Measurements from ENCODE around the gene ECSCR.
"Not testable (repeated sequence)": the region's sequence is repeated elsewhere in the genome, so short reads cannot be mapped to it uniquely, and the experiment has no call there.

The ECSCR gene, protein sequence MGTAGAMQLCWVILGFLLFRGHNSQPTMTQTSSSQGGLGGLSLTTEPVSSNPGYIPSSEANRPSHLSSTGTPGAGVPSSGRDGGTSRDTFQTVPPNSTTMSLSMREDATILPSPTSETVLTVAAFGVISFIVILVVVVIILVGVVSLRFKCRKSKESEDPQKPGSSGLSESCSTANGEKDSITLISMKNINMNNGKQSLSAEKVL

DNA sequence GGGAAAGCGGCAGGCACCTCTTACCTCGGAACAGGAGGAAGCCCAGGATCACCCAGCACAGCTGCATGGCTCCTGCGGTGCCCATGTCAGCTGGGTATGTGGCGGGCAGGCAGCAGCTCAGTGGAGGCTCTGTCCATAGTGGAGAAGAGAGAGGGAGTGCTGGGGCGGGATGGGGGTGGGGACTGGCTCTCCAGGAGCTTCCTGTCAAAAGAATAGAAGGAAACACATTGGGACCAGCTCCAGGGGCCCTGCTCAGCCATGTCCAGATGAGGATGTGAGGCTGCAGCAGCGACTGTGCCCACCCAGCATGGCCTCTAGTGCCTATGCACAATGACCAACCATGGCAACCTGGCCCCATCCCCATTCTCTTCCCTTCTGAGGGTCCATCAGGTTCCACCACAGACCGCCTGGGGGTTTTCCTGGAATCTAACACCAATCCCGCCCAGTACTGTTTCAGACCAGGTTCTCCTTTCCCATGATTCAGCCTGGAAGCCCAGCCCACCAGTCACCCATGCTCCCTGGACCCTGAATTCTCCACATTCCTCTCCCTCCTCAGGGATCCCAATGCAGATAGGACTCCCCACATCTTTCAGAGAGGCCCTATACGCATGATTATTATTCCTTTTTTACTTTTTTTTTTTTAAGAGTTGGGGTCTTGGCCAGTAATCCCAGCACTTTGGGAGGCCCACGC lies at the start of gene ECSCR:
Gene ECSCR, minus strand, starts transcription at position 158 of the 691 bp plus-strand sequence. Its CDS starts 73 bp downstream, at position 85.
- DNase-seq = no peak

DNA sequence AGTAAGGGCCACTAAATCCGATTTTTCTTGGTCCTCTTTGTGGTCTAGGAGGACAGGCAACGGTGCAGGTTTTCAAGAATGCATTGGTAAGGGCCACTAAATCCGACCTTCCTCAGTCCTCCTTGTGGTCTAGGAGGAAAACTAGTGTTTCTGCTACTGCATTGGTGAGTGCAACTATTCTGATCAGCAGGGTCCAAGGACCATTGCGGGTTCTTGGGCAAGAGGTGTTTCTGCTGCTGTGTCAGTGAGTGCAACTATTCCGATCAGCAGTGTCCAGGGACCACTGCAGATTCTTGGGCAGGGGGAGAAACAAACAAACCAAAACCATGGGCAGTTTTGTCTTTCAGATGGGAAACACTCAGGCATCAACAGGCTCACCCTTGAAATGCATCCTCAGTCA lies 42.2 kb upstream of the ECSCR start:
- DNase-seq = not testable (repeated sequence)

DNA sequence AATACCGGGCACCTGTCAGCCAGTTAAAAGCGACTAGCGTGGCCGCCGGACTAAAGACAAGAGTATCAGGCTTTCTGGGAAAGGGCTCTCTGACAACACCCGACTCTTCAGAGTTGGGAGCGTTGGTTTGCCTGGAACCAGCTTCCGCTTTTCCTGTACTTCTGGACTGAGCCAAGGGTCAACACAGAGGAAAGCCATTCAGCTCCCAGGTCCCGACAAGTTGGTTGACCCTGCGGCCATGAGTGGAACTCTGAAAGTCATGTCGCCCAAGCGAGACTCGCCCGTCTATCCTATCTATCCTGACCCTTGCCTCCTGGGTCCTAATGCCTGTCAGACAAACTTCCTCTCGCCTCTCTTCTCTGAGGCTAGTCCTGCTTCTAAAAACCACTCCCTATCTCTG lies 41.3 kb upstream of the ECSCR start:
- DNase-seq = not testable (repeated sequence)

DNA sequence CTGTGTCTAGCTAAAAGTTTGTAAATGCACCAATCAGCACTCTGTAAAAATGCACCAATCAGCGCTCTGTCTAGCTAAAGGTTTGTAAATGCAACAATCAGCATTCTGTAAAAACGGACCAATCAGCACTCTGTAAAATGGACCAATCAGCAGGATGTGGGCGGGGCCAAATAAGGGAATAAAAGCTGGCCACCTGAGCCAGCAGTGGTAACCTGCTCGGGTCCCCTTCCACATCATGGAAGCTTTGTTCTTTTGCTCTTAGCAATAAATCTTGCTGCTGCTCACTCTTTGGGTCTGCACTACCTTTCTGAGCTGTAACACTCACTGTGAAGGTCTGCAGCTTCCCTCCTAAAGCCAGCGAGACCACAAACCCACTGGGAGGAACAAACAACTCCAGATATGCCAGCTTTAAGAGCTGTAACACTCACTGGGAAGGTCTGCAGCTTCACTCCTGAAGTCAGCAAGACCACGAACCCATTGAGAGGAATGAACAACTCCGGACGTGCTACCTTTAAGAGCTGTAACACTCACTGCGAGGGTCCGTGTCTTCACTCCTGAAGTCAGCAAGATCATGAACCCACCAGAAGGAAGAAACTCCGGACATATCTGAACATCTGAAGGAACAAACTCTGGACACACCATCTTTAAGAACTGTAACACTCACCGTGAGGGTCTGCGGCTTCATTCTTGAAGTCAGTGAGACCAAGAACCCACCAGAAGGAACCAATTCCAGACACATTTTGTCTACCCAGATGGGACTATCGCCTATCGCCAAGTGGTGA lies 40.7 kb upstream of the ECSCR start:
- not testable (repeated sequence) for DNase-seq

DNA sequence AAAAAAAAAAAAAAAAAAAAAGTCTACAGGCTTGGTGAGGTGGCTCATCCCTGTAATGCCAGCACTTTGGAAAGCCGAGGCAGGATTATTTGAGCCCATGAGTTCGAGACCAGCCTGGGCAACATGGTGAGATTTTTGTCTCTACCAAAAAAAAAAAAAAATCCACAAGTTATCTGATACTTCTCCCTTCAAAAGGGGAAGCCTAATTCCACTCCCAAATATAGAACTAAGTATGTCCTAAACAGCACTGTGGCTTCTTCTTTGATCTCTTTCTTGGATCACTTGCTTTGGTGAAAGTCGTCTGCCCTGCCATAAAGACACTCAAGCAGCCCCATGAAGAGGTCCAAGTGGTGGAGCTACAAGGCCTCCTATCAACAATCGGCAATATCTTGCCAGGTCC lies 38.8 kb upstream of the ECSCR start:
- no peak for DNase-seq

DNA sequence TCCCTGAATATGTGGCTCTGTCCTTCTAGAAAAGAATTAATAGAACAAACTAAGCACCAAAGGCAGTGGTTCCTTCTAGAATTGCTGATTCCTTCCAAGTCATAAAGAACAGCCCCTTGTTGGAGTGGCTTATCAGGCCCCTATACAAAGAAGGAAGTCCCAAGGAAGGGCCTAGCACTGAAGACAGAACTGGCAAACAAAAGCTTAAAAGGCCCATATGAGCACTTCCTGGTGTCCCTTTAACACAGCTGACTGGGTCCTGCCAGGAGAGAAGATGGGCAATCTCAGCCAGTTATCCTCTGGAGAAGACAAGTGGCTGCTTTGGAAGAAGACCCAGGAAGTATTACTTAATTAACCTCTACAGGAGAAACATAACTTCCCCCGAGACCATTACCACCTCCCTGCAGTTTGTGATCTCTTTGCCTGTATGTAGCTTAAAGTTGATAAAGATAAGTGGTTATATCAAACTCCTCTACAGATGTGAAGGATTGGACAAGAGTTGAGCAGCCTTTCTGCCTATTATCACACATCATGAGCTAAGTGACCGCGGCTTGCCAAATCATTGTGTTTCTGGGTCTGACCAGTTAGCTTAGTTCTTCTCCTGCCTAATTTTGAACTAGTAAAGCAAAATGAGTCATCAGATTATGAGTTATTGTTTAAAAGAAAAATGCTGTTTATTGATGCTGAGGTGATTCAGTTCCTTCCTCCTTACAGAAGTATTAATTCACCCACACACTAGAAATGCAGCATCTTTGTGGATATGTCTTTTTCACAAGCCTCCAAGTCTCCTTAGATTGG lies 33.3 kb upstream of the ECSCR start:
- no peak for DNase-seq

DNA sequence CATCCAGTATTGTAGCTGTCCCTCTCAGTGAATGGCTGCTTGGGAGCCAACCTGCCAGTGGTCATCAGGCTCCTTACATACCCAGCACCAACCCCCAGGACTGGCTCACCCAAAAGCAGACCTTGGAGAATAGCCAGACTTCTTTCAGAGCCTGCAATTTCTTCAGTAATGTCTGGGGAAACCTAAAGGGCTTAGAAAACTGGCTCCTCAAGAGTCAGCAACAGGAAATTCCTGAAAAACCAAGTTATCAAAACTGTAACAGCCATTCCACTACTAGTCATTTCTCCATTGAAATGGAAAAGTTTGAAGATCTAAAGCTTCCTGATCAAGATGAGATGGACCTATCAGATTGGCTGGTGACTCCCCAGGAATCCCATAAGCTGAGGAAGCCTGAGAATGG lies 32.3 kb upstream of the ECSCR start:
- no peak for DNase-seq

DNA sequence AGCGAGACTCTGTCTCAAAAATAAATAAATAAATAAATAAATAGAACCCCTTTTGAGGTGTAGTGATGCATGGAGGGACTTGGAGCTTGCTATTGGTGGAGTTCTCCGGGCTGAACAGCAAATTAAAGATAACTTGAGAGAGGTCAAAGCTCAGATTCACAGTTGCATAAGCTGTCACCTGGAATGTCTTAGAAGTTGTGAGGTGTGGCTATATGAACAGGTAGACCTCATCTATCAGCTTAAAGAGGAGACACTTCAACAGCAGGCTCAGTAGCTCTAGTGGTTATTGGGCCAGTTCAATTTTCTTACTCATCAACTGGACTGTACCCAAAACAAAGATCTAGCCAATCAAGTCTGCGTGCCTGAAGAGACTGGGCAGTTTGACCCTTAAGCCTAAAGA lies 31.7 kb upstream of the ECSCR start:
- DNase-seq = no peak

DNA sequence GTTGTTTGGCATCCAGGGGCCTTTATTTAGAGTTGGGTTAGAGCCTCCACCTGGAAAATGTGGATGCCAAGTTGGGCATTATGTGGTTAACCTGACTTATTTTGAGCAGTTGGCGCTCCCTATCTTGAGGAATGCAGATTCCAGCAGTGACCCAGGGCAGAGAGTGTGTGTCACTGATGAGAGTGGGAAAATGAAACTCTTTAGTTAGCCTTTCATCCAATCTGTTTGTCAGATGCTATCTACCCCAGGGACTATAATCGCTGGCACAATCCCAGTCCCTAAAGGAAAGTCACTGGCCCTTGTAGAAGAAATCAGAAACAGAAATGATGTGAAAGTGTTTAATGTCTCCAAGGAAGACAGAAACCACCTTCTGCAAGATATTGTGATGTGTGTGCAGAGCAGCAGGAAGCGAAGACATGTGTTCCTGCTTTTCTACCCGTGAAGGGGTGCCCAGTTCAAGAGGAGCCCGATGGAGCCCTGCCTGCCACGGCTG lies 30.2 kb upstream of the ECSCR start:
- DNase-seq = no peak

DNA sequence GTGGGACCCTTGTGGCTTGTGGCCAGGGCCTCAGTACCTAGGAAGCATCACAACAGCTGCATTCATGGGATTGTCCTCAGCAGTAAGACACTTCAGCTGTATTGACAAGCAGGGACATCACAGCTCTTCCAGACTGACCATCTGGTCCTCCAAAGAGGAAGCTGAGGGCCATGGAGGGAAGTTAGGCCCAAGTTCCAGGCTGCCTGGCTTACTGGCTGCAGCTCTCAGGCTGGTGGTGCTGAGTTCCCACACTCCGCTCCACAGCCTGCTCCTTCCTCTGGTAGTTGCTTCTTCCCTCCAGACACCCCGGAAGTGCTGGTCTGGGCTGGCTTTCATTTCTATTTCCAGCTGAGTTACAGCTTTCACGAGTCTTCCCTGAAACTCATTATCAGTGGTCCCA lies 25.7 kb upstream of the ECSCR start:
- DNase-seq = no peak

DNA sequence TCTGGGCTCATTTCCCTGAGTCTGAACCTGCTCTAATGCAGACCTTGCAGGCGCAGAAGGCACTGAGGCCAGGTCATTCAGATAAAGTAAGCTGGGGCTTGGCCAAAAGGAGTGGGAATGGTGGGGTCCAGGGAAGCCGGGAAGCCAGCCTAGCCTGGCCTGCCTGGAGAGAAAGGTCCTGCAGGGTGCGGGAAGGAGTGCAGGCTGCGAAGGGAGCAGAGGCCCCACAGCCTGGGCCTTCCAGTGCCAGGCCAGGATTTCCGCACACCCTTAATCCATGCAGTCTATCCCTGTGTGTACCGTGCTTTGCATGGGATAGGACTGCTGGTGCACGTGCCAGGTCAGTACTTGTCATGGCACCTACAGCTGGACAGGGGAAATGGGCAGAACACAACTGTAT lies 23.7 kb upstream of the ECSCR start:
- no peak for DNase-seq

DNA sequence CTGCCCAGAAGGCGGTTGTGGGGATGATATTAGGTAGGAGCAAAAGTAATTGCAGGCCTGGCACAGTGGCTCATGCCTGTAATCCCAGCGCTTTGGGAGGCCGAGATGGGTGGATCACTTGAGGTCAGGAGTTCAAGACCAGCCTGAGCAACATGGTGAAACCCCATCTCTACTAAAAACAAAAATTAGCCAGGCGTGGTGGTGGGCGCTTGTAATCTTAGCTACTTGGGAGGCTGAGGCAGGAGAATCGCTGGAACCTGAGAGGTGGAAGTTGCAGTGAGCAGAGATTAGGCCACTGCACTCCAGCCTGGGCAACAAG lies 20.3 kb upstream of the ECSCR start:
- not testable (repeated sequence) for DNase-seq

DNA sequence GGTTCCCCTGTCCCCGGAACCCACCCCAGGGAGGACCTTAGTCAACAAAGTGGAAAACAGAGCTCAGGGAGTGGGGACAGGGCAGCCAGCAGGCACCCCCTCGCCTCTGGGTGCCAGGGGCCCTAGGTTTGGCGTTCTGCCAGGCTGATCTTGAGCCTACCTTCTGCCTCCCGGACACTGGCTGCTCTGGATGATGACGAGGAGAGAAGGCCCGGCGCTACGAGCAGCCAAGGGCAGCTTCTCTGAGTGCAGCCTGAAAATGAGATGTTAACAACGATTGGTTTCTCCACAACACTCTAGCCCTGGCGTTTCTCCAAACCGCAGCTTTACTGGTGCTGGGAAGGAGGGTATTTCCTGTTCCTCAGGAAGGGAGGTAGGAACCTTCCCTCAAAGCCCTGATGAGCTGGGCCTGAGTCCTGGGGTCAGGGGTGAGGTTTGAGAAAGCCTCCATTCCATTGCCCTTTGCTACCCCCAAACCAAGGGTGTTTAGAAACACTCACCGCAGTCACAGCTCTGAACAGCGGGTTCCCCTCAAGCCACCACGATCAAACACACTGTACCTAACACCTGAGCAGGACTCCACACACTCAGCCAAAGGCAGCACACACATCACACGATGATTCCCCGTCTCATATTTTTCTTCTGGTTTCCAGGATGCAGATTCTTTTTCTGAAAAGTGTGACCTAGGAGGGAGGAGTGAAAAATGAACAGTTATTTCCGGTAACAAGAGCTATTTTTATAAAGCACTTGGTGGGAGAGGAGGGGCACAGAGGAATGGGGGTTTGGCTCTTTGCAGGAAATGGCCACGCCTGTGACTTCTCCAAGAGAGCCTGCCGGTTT lies 19.7 kb upstream of the ECSCR start, which contains the start of gene STING1:
Gene STING1, minus strand, starts transcription at position 709 of the 840 bp plus-strand sequence. CDS start 1,054 bp downstream, outside the sequence.
- peak; percentile 84 for DNase-seq

DNA sequence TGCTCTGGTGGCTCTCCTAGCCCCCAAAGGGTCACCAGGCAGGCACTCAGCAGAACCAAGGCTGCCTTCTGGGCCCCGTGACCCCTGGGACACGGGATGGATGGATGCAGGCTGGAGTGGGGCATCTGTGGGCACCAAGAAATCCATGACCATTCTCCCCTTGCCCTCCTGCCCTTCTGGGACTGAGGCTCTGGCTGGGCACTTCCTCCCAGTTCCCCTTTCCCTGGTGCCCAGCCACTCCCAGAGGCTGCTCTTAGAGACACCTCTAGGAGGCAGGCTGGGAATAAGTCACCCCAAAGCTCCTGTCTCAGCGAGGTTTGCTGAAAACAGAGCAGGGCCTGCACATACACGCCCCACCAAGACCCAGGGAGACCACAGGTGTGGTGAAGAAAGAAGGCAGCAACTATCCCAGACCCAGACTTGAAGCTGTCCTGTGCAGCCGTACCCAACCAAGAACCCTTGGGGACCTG lies 19.1 kb upstream of the ECSCR start:
- no peak for DNase-seq

DNA sequence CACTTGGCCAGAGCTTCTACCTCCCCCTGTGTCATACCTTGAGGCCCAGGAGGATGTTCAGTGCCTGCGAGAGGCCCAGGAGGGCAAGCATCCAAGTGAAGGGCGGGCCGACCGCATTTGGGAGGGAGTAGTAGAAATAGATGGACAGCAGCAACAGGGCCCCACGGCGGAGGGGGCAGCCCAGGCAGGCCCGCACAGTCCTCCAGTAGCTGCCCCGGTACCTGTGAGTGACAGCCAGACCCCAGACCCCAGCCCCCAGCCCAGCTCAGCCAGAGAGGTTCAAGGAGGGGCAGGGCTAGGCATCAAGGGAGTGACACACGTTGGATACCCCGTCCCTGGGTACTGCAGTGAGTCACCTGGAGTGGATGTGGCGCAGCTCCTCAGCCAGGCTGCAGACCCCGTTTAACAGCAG lies 18.6 kb upstream of the ECSCR start:
- peak; percentile 78 for DNase-seq

DNA sequence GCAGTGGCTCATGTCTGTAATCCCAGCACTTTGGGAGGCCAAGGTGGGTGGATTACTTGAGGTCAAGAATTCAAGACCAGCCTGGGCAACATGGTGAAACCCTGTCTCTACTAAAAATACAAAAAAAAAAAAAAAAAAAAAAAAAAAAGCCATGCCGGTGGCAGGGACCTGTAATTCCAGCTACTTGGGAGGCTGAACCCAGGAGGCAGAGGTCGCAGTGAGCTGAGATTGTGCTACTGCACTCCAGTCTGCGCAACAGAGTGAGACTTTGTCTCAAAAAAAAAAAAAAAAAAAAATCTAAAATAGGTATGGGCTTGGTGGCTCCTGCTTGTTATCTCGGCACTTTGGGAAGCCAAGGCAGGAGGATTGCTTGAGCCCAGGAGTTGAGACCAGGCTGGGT lies 17.2 kb upstream of the ECSCR start:
- DNase-seq = not testable (repeated sequence)

DNA sequence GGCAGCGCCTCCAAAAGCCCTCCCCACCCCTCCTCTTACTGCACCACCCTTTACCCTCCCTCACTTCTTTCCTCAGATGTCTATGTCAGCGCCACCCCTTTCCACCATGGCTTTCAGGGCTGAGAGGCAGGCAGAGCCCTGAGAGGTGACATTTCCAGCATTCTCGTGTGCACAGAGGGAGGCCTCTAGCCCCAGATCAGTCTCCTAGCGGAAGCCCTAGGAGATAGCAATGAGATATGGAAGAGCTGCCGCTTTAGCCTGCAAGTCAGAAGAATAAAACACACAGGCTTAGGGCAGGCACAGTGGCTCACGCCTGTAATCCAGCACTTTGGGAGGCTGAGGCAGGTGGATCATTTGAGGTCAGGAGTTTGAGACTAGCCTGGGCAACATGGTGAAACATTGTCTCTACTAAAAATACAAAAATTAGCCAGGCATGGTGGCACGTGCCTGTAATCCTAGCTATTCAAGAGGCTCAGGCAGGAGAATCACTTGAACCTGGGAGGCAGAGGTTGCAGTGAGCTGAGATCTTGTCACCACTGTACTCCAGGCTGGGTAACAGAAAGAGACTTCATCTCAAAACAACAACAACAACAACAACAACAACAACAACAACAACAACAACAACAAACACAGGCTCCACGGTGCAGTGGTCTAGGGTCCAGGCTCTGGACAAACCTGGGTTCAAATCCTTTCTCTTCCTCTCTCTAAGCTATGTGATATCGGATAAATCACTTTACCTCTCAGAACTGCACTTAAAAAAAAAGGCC lies 16.3 kb upstream of the ECSCR start:
- DNase-seq = not testable (repeated sequence)

DNA sequence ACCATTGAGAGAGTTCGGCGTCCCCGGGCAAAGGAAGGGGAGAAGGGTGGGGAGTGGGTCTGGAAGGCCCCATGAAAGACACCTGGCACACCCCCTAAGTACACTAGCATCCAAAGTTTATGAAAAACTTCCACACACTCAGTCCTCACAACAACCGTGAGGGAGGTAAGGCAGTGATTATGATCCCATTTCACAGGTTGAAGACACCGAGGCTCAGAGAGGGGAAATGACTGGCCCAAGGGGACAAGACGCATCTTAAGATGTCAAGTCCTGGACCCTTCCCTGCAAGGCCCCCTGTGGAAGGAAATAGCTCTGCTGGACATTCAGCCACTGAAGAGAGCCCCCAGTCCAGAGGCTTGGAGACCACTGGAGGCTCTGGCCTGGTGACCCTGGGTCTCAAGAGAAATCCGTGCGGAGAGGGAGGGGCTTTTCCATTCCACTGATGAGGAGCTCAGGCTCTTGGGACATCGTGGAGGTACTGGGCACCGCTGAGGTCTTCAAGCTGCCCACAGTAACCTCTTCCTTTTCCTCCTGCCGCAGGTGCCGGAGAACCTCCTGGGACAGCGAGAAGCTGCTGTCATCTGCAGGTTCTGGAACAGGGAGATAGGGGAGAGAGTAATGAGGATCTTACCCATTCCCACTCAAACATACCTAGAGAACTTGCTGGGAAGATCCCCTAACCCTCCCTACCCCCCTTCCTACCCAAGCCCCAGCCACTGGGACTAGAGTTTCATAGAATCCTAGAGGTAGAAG lies 13.5 kb upstream of the ECSCR start:
- no peak for DNase-seq

DNA sequence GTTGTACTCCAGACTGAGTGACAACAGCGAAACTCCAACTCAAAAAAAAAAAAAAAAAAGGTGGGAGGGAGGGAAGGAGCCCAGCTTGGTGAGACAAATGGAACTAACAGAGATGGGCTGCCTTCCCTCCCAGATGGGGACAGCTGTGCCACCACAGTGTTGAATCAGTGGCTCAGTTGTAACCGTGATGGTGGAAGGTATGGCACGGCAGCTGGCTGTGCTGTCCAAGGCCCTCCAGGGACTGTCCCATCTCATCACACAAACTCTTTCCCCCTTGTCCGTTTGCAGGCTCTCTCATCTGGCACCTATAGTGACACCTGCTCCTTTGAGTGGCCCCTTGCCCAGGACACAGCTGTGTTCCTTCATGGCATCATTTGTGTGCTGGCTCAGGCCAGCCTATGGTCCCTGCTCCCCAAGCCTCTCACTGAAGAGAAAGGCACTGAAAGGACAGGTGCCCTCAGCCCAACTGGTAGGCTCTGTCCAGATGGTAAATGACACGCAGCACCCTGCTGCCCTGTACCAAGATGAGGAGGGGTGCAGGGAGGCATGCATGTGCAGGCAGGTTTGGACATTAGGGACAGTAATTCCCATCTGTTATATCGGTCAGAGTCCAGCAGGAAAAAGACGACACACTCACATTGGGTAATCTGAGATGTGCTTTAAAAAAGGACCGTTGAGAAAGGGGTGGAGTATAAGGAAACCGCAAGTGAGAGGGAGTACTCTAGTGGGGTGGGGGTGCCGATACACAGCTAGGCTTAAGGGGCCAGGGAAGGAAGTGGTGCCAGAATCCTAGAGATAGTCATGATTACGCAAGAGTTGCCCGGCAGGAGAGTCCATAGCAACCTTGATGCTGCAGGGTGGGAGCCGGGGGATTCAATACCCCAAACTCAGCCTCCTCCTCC lies 12.6 kb upstream of the ECSCR start:
- no peak for DNase-seq
